Measurements from ENCODE around the gene LRRC9.
"Not testable (repeated sequence)": the region's sequence is repeated elsewhere in the genome, so short reads cannot be mapped to it uniquely, and the experiment has no call there.

The LRRC9 gene

GRCh38 chr14:60008042-60008441 lies 88.1 kb downstream of the LRRC9 start:
- H3K4me3 ChIP-seq (ENCODE audit: low read length): no peak overlapping the region
- no peak for TF ChIP-seq CTCF (IDR thresholded peaks at IDR 0.05; ENCODE audit: insufficient read depth, low read depth, low read length, missing control alignments)
- DNase-seq (ENCODE audit: low read depth): peak; percentile 13

DNA sequence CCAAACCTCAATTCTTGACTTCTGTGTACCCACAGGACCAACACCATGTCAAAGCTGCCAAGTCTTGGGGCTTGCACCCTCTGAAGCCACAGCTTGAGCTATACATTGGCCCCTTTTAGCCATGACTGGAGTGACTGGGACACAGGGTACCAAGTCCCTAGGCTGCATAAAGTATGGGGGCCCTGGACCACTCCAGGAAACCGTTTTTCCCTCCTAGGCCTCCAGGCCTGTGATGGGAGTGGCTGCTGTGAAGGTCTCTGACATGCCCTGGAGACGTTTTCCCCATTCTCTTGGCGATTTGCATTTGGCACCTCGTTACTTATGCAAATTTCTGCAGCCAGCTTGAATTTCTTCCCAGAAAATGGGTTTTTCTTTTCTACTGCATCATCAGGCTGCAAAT lies 90.3 kb downstream of the LRRC9 start:
- H3K4me3 ChIP-seq (ENCODE audit: low read length); DNase-seq (ENCODE audit: low read depth): not testable (repeated sequence)

GRCh38 chr14:60014402-60014801 lies 94.5 kb downstream of the LRRC9 start:
- no peak for DNase-seq (ENCODE audit: low read depth)
- H3K4me3 ChIP-seq (ENCODE audit: low read length): no peak overlapping the region
- no peak for TF ChIP-seq CTCF (IDR thresholded peaks at IDR 0.05; ENCODE audit: insufficient read depth, low read depth, low read length, missing control alignments)

GRCh38 chr14:60021619-60022018 lies 101.7 kb downstream of the LRRC9 start:
- TF ChIP-seq CTCF (IDR thresholded peaks at IDR 0.05; ENCODE audit: insufficient read depth, low read depth, low read length, missing control alignments): no peak
- no peak for DNase-seq (ENCODE audit: low read depth)
- H3K4me3 ChIP-seq (ENCODE audit: low read length): no peak overlapping the region

DNA sequence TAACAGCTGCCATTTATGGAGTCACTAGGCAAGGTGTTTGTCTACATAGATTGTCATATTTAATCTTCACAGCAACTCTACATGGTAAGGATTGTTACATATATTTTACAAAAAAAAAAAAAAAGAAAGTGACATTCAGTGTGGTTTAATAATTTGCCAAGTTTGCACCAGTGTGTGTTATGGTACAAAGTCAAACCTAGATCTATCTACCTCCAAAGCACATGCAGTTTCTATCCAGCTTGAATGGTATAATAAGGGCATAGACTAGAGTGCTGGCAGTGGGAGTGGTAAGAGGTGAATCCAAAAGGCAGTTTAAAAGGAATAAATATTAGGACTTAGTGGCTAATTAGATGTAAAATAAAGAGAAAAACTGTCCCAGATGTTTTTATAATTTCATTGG lies 105.6 kb downstream of the LRRC9 start:
- H3K4me3 ChIP-seq (ENCODE audit: low read length): no peak overlapping the region
- DNase-seq (ENCODE audit: low read depth): no peak
- no peak for TF ChIP-seq CTCF (IDR thresholded peaks at IDR 0.05; ENCODE audit: insufficient read depth, low read depth, low read length, missing control alignments)

DNA sequence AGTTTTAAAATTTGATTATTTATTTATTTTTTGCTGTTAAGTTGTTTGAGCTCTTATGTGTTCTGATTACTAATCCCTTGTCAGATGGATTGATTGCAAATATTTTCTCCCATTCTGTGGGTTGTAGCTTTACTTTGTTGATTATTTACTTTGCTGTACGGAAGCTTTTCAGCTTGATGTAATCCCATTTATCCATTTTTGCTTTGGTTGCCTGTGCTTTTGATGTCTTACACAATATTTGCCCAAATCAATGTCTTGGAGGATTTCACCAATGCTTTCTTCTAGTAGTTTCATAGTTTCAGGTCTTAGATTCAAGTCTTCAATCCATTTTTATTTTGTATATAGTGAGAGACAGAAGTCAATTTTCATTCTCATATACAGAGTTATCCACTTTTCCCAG lies 115.2 kb downstream of the LRRC9 start:
- no peak for TF ChIP-seq CTCF (IDR thresholded peaks at IDR 0.05; ENCODE audit: insufficient read depth, low read depth, low read length, missing control alignments)
- DNase-seq (ENCODE audit: low read depth): no peak
- H3K4me3 ChIP-seq (ENCODE audit: low read length): no peak overlapping the region

GRCh38 chr14:60047976-60048375 lies 128.0 kb downstream of the LRRC9 start:
- H3K4me3 ChIP-seq (ENCODE audit: low read length); DNase-seq (ENCODE audit: low read depth): not testable (repeated sequence)

DNA sequence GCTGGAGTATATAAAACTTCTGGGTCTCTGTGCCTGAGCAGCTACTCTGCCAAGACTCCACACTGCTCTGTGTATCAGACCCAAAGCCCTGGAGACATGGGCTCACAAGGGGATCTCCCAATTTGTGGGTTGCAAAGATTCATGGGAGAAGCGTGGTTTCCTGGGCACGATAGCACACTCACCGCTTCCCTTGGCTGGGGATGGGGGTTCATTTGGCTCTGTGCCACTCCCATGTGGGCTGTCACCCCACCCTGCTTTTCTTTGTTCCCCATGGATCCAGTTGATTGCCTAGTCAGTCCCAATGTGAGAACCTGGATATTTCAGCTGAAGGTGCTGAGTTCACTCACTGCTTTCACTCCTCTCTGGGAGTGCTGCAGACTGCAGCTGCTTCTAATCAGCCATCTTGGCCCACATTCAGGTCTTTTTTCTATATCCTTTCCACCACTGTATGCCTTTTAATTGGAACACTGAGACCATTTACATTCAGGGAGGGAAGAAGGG lies 131.8 kb downstream of the LRRC9 start:
- TF ChIP-seq CTCF (IDR thresholded peaks at IDR 0.05; ENCODE audit: insufficient read depth, low read depth, low read length, missing control alignments): no peak
- no peak for DNase-seq (ENCODE audit: low read depth)
- H3K4me3 ChIP-seq (ENCODE audit: low read length): no peak overlapping the region

Data from epithelial cell of esophagus (primary cell).